H1 (cell line): Measurements from ENCODE around the gene ZXDA. TPM values are rescaled to one million over a fixed set of nuclear protein-coding genes. Genes with fewer than 3 reads are reported as not detected.

Experiments used
- CTCF ChIA-PET: fragments of 300-600 bp; sonication (Branson Sonifier 250); formaldehyde crosslinking; loops from one replicate; lab custom pipeline; 2021; ENCODE audit not compliant: partially characterized antibody; lab: Charles Lee
- POLR2A ChIA-PET: fragments of 300-600 bp; sonication (Branson Sonifier 250); formaldehyde crosslinking; loops from one replicate; lab custom pipeline; 2021; ENCODE audit warnings: inconsistent platforms; ENCODE audit not compliant: partially characterized antibody; lab: Charles Lee
- DNase-seq, 2 experiments: peaks; one replicate each; pipeline versions ENCODE4 v3.0.0 to v3.0.0-alpha.2; 2010 to 2022; ENCODE audit warnings: low spot score in 2 of 2, low read depth in 1 of 2, mixed read lengths in 1 of 2
- FAIRE-seq: peaks from 2 replicates; lab custom pipeline; 2011; peaks lifted over from hg19 to GRCh38; lab: Jason Lieb, UNC
- H2AFZ ChIP-seq: 2 replicates; pipeline ENCODE4 v1.8.1; 2012; ENCODE audit warnings: low read length, inconsistent platforms
- H2AK5ac ChIP-seq: 2 replicates; pipeline ENCODE4 v1.6.1; 2013; ENCODE audit warnings: low read depth, low read length
- H2BK120ac ChIP-seq: replicated peaks from 2 replicates; pipeline ENCODE3; 2013; ENCODE audit warnings: low read depth, low read length, inconsistent platforms
- H2BK12ac ChIP-seq: 2 replicates; pipeline ENCODE4 v1.6.1; 2013; ENCODE audit warnings: low read depth, low read length
- H2BK15ac ChIP-seq: 2 replicates; pipeline ENCODE4 v1.6.1; 2013; ENCODE audit warnings: low read length
- H2BK20ac ChIP-seq: 2 replicates; pipeline ENCODE4 v1.6.1; 2013; ENCODE audit warnings: low read length
- H2BK5ac ChIP-seq: 2 replicates; pipeline ENCODE4 v1.6.1; 2013; ENCODE audit warnings: low read depth, low read length
- H3K14ac ChIP-seq: 2 replicates; pipeline ENCODE4 v1.6.1; 2013; ENCODE audit warnings: inconsistent platforms; ENCODE audit not compliant: insufficient read length
- H3K18ac ChIP-seq: 2 replicates; pipeline ENCODE4 v1.6.1; 2013; ENCODE audit warnings: low read length; ENCODE audit errors: extremely low read depth
- H3K23ac ChIP-seq: 2 replicates; pipeline ENCODE4 v1.6.1; 2013; ENCODE audit warnings: inconsistent platforms; ENCODE audit not compliant: insufficient read length
- H3K23me2 ChIP-seq: 2 replicates; pipeline ENCODE4 v1.6.1; 2013; ENCODE audit warnings: low read depth, low read length
- H3K27ac ChIP-seq: 2 replicates; pipeline ENCODE4 v1.6.1; 2011; ENCODE audit warnings: low read depth, low read length, inconsistent platforms
- H3K27me3 ChIP-seq, 4 experiments: replicated peaks in 1 of 4; 1 replicate in 1 of 4; 2 replicates in 3 of 4; pipeline versions ENCODE4 v1.6.1 to v1.8.1; 2011 to 2013; ENCODE audit warnings: low read length in 3 of 4, mild to moderate bottlenecking in 3 of 4, inconsistent platforms in 2 of 4, mixed read lengths in 2 of 4, moderate library complexity in 1 of 4; ENCODE audit not compliant: control insufficient read depth in 3 of 4, insufficient read depth in 3 of 4; ENCODE audit errors: extremely low read depth in 1 of 4
- H3K36me3 ChIP-seq, 4 experiments: 2 replicates each; pipeline versions ENCODE4 v1.6.1 to v1.8.1; 2011 to 2013; ENCODE audit warnings: mild to moderate bottlenecking in 4 of 4, low read length in 3 of 4, moderate library complexity in 2 of 4, control low read depth in 1 of 4, inconsistent platforms in 1 of 4; ENCODE audit not compliant: insufficient read depth in 4 of 4, control insufficient read depth in 2 of 4
- H3K4ac ChIP-seq: replicated peaks from 2 replicates; pipeline ENCODE3; 2013; ENCODE audit warnings: low read length, low read depth, mixed read lengths, inconsistent platforms; ENCODE audit not compliant: insufficient read length
- H3K4me1 ChIP-seq, 4 experiments: replicated peaks in 1 of 4; 1 replicate in 1 of 4; 2 replicates in 3 of 4; pipeline versions ENCODE4 v1.6.1 to v1.8.1; 2011 to 2013; ENCODE audit warnings: low read length in 3 of 4, inconsistent platforms in 2 of 4, mixed read lengths in 1 of 4; ENCODE audit not compliant: insufficient read depth in 4 of 4, control insufficient read depth in 3 of 4
- H3K4me2 ChIP-seq, 2 experiments: 2 replicates each; pipeline versions ENCODE4 v1.6.1 to v1.8.1; 2011 to 2013; ENCODE audit warnings: low read depth in 2 of 2, low read length in 2 of 2, control low read depth in 1 of 2, inconsistent platforms in 1 of 2, mild to moderate bottlenecking in 1 of 2; ENCODE audit not compliant: insufficient read depth in 1 of 2
- H3K4me3 ChIP-seq, 4 experiments: fragments of 200-600, 300-600 bp in 1 of 4; sonication (generic), shearing (Covaris generic), sonication (Bioruptor Twin) in 1 of 4; 2 replicates each; pipeline versions ENCODE4 v1.5.1 to v1.8.1; 2011 to 2016; ENCODE audit warnings: low read length in 4 of 4, low read depth in 3 of 4, control low read depth in 2 of 4, inconsistent platforms in 2 of 4, mild to moderate bottlenecking in 2 of 4, mixed read lengths in 1 of 4, moderate library complexity in 1 of 4; ENCODE audit not compliant: insufficient read depth in 2 of 4; ENCODE audit errors: extremely low read depth in 1 of 4
- H3K56ac ChIP-seq: replicated peaks from 2 replicates; pipeline ENCODE3; 2013; ENCODE audit warnings: low read depth, mild to moderate bottlenecking, mixed read lengths, low read length, inconsistent platforms; ENCODE audit not compliant: insufficient read length
- H3K79me1 ChIP-seq: 2 replicates; pipeline ENCODE4 v1.6.1; 2013; ENCODE audit warnings: low read depth, low read length, control low read depth
- H3K79me2 ChIP-seq, 2 experiments: 2 replicates each; pipeline versions ENCODE4 v1.6.1 to v1.8.1; 2012 to 2013; ENCODE audit warnings: low read length in 2 of 2, mild to moderate bottlenecking in 2 of 2, inconsistent platforms in 1 of 2; ENCODE audit not compliant: insufficient read depth in 2 of 2, control insufficient read depth in 1 of 2
- H3K9ac ChIP-seq, 4 experiments: replicated peaks in 1 of 4; 1 replicate in 1 of 4; 2 replicates in 3 of 4; pipeline versions ENCODE4 v1.6.1 to v1.8.1; 2011 to 2013; ENCODE audit warnings: low read depth in 3 of 4, low read length in 3 of 4, control low read depth in 2 of 4, mild to moderate bottlenecking in 2 of 4, moderate library complexity in 2 of 4, inconsistent platforms in 1 of 4; ENCODE audit errors: extremely low read depth in 1 of 4
- H3K9me3 ChIP-seq, 2 experiments: 2 replicates each; pipeline versions ENCODE4 v1.6.1 to v1.8.1; 2012 to 2013; ENCODE audit warnings: mild to moderate bottlenecking in 2 of 2, moderate library complexity in 2 of 2, control low read depth in 1 of 2, inconsistent platforms in 1 of 2, low read depth in 1 of 2, low read length in 1 of 2, mixed read lengths in 1 of 2; ENCODE audit not compliant: insufficient read depth in 2 of 2
- H4K20me1 ChIP-seq, 2 experiments: replicated peaks in 1 of 2; 2 replicates each; pipeline versions ENCODE3 to v1.8.1; 2011 to 2013; ENCODE audit warnings: inconsistent platforms in 2 of 2, low read length in 2 of 2, mild to moderate bottlenecking in 1 of 2; ENCODE audit not compliant: insufficient read depth in 2 of 2, control insufficient read depth in 1 of 2
- H4K5ac ChIP-seq: 2 replicates; pipeline ENCODE4 v1.6.1; 2013; ENCODE audit warnings: low read length, low read depth, mixed read lengths, inconsistent platforms; ENCODE audit not compliant: insufficient read length
- H4K8ac ChIP-seq: 2 replicates; pipeline ENCODE4 v1.8.0; 2013; ENCODE audit warnings: mild to moderate bottlenecking, moderate library complexity, low read length, inconsistent platforms; ENCODE audit not compliant: insufficient read depth; ENCODE audit errors: extremely low read depth
- H4K91ac ChIP-seq: replicated peaks from 2 replicates; pipeline ENCODE3; 2013; ENCODE audit warnings: low read length, mixed read lengths, inconsistent platforms; ENCODE audit not compliant: insufficient read length
- ATF3 ChIP-seq: IDR thresholded peaks from 2 replicates; pipeline ENCODE4 v1.6.1; 2011; ENCODE audit warnings: low read depth, mild to moderate bottlenecking, low read length; ENCODE audit not compliant: insufficient read depth
- EP300 ChIP-seq, 2 experiments: IDR thresholded peaks; 1 replicate in 1 of 2; 2 replicates in 1 of 2; pipeline ENCODE4 v1.6.1; 2011 to 2012; ENCODE audit warnings: low read depth in 2 of 2, low read length in 2 of 2, mild to moderate bottlenecking in 2 of 2, borderline replicate concordance in 1 of 2, inconsistent platforms in 1 of 2, moderate library complexity in 1 of 2
- NRF1 ChIP-seq: IDR thresholded peaks from 2 replicates; pipeline ENCODE4 v1.6.1; 2011; ENCODE audit warnings: mild to moderate bottlenecking, low read depth, low read length, improper control_type of control experiment
- POLR2AphosphoS5 ChIP-seq: IDR thresholded peaks from 2 replicates; pipeline ENCODE4 v1.6.1; 2011; ENCODE audit warnings: low read depth, low read length
- POU5F1 ChIP-seq: IDR thresholded peaks from 2 replicates; pipeline ENCODE4 v1.6.1; 2011; ENCODE audit warnings: low read depth, mild to moderate bottlenecking, low read length, moderate library complexity
- RFX5 ChIP-seq: IDR thresholded peaks from 2 replicates; pipeline ENCODE4 v1.6.1; 2011; ENCODE audit warnings: low read depth, low read length, improper control_type of control experiment, borderline replicate concordance
- RNF2 ChIP-seq: fragments of 200-900, 300-1000 bp; sonication (generic); IDR thresholded peaks from 2 replicates; pipeline ENCODE4 v1.7.1; 2016; ENCODE audit warnings: borderline replicate concordance, low read depth, mild to moderate bottlenecking, antibody characterized with exemption, low read length; ENCODE audit not compliant: poor library complexity, severe bottlenecking; ENCODE audit errors: missing control alignments
- SIN3A ChIP-seq, 2 experiments: IDR thresholded peaks in 1 of 2; conservative IDR thresholded peaks in 1 of 2; 2 replicates each; pipeline ENCODE4 v1.6.1; 2011 to 2012; ENCODE audit warnings: low read length in 2 of 2, improper control_type of control experiment in 1 of 2, low read depth in 1 of 2, mild to moderate bottlenecking in 1 of 2
- TAF1 ChIP-seq: IDR thresholded peaks from 2 replicates; pipeline ENCODE4 v1.6.1; 2011; ENCODE audit warnings: mild to moderate bottlenecking, low read depth, low read length
- WGBS, 2 experiments: shearing (Covaris generic) in 1 of 2; methylation state at CpG; one replicate each; pipeline versions ENCODE4 v1.1.6 to v1.1.7; 2013 to 2015; ENCODE audit warnings: low lambda C conversion rate in 2 of 2, mixed read lengths in 2 of 2, inconsistent platforms in 1 of 2, low coverage in 1 of 2, missing lambda C conversion rate in 1 of 2; ENCODE audit not compliant: insufficient replicate concordance in 2 of 2, insufficient coverage in 1 of 2, insufficient read length in 1 of 2; ENCODE audit errors: extremely low coverage in 1 of 2, missing lambda C conversion rate in 1 of 2; 5-methylcytosine and 5-hydroxymethylcytosine counted together
- polyA plus RNA-seq, 7 experiments: library from polyadenylated mRNA; depleted of rRNA in 3 of 7; stranded (reverse) in 5 of 7; unstranded in 2 of 7; fragments of >200 nt in 5 of 7; fragments of 200-250 nt in 2 of 7; gene quantifications; 1 replicate in 5 of 7; 2 replicates in 1 of 7; 4 replicates in 1 of 7; pipeline versions ENCODE4 v1.2.1 to v1.2.3, GENCODE V29; 2011 to 2013; ENCODE audit warnings: missing spikeins in 2 of 7, mixed read lengths in 2 of 7
- total RNA-seq: library from RNA; stranded (reverse); fragmentation: NEBNext Ultra II Directional; extraction: Animal tissue kit (Norgen Biotek cat#: 25700); gene quantifications from 2 replicates; pipeline ENCODE4 v1.2.1, GENCODE V29; 2021

Gene ZXDA
- total and polyA plus RNA-seq, 2 of the 8 experiments (the other 6 are each of a cell fraction or from before 2014, with no cell fraction given) = not detected

GRCh38 chrX:57933321-57933720 is 23.1 kb upstream of the ZXDA start:
- Histone ChIP-seq H2BK15ac (no peak overlapping the region), H3K79me2 (no peaks in the 10 kb centered on the region), H3K4me2 (no peak overlapping the region), H3K27ac (no peak overlapping the region), H3K23ac (no peak overlapping the region), H3K18ac (no peak overlapping the region), H3K4me1 (no peaks in the 10 kb centered on the region), H4K5ac (no peak overlapping the region), H2BK20ac (no peak overlapping the region), H3K79me1 (no peaks in the 10 kb centered on the region), H4K91ac (no peak overlapping the region), H3K27me3 (no peaks in the 10 kb centered on the region), H2AK5ac (no peak overlapping the region), H3K56ac (no peak overlapping the region), H2BK120ac (no peak overlapping the region), H3K4me3 (no peak overlapping the region), H3K23me2 (no peaks in the 10 kb centered on the region), H2AFZ (no peak overlapping the region), H3K9me3 (peaks cover 10 to 60% of the 10 kb centered on the region in 2 experiments; a peak in 3 of 4 replicates), H3K36me3 (no peaks in the 10 kb centered on the region)
- ChIA-PET POLR2A (no interaction called here), CTCF (no interaction called here)
- DNase-seq (no peak), FAIRE-seq (no peak)
- TF ChIP-seq TAF1 (no peak), POU5F1 (no peak), ATF3 (no peak), RNF2 (no peak), RFX5 (no peak), NRF1 (no peak), EP300 (IDR thresholded peaks at IDR 0.05; ENCODE audit: borderline replicate concordance in 1 of 2, low read depth in 2 of 2, low read length in 2 of 2) (no peak), POLR2AphosphoS5 (no peak), SIN3A (conservative IDR thresholded peaks at IDR 0.05 in 1 of 2, IDR thresholded peaks at IDR 0.05 in 1 of 2; ENCODE audit: low read depth in 1 of 2, low read length in 2 of 2) (no peak)
- TF ChIP-seq, all 59 proteins: peak for 0
- H3K14ac ChIP-seq = no peak overlapping the region
- 49% methylated on average over 3 of the region's 6 CpGs; no CpG with 5 or more reads in 1 of the 2 experiments for WGBS, 2 experiments
- no peak overlapping the region for H2BK5ac ChIP-seq
- H3K9ac ChIP-seq = no peak overlapping the region
- no peak overlapping the region for H3K4ac ChIP-seq
- no peaks in the 10 kb centered on the region for H4K20me1 ChIP-seq
- H2BK12ac ChIP-seq = no peak overlapping the region
- H4K8ac ChIP-seq = no peak overlapping the region
